GM12801 (cell line): Measurements from ENCODE around the gene FERMT1.

ENCODE experiments used
- TF ChIP-seq, protein P1 (sequence below): IDR thresholded peaks from one replicate; pipeline ENCODE4 v1.5.1; 2011; ENCODE audit warnings: control low read depth; ENCODE audit not compliant: insufficient read length; ENCODE audit errors: extremely low read depth

FERMT1 gene

GRCh38 chr20:6083926-6084325, 38.9 kb downstream of the FERMT1 start:
- TF ChIP-seq, protein P1, sequence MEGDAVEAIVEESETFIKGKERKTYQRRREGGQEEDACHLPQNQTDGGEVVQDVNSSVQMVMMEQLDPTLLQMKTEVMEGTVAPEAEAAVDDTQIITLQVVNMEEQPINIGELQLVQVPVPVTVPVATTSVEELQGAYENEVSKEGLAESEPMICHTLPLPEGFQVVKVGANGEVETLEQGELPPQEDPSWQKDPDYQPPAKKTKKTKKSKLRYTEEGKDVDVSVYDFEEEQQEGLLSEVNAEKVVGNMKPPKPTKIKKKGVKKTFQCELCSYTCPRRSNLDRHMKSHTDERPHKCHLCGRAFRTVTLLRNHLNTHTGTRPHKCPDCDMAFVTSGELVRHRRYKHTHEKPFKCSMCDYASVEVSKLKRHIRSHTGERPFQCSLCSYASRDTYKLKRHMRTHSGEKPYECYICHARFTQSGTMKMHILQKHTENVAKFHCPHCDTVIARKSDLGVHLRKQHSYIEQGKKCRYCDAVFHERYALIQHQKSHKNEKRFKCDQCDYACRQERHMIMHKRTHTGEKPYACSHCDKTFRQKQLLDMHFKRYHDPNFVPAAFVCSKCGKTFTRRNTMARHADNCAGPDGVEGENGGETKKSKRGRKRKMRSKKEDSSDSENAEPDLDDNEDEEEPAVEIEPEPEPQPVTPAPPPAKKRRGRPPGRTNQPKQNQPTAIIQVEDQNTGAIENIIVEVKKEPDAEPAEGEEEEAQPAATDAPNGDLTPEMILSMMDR = no peak

- TF ChIP-seq, protein P1 = no peak
Observed at GRCh38 chr20:6081236-6081635, 41.6 kb downstream of the FERMT1 start.

DNA sequence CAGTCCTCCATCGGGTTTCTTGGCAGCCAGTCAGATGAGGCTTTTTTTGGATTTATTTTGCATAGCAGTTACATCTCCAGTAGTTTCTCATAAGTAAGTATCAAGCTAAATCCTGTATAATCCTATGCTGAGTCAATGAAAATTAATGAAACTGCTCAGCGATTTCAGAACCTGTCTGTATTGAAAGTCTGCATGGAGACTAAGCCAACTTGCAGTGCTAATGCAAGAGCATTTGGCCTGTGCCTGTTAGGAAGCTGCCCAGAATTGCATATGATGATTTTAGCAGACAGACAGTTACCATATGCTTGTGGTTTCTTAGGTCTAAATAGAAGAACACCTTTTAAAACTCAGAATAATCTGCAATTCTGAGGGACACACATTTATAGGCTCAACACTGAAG, 43.8 kb downstream of the FERMT1 start:
- TF ChIP-seq, protein P1 = no peak

DNA sequence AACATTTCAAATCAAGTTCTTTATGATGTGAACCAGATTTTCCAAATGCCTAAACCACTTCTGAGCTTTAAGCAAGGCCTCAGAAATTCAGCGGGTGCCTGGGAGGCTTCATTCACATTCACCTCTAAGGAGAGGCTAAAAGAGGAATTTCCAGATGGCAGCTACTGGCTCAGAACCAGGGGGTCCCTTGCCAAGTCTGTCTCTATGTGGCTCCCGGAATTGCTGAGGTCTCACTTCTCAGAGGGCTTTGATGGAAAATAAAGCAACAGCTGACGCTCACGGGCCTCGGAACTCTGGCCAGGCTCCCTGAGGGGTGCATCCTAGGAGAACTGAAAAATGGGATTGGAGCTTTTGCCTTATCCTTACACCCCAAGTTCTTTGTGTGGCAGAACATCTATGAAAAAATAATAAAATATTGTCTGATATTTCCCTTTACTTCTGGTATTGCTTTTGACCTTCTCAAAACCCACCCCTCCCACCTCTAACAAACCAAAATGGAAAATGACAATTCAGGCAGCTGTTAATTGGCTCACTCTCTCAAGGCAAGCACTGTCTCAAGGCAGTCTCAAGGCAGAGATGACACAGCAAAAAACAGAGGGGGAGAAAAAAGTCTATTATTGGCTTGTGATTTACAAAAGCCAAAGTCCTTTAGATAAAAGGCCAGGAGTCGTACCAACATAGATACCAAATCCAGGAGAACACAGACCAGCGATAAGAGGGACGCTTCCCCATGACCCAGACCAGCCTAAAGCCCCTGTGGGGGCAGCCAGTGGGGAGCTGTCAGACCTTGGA, 47.2 kb downstream of the FERMT1 start:
- TF ChIP-seq, protein P1 = no peak

GRCh38 chr20:6074784-6075183, 48.0 kb downstream of the FERMT1 start:
- TF ChIP-seq, protein P1 = no peak

- TF ChIP-seq, protein P1 = no peak
Observed at GRCh38 chr20:6074145-6074561, 48.7 kb downstream of the FERMT1 start.

- TF ChIP-seq, protein P1 = no peak
Observed at GRCh38 chr20:6070829-6071695, 51.8 kb downstream of the FERMT1 start.
